NCI-H1048 (cell line): ENCODE data around the gene ITPRID2.

Experiments
- DNase-seq: peaks from one replicate; lab custom pipeline; 2025; lab: John Stamatoyannopoulos, UW

The ITPRID2 gene

GRCh38 chr2:181891258-181891965 is at the start of gene ITPRID2:
TSS of gene ITPRID2 (plus strand) at chr2:181891730. CDS start at chr2:181892067, 337 bp downstream.
- peak; percentile 69 for DNase-seq

GRCh38 chr2:181844551-181845290 is 46.8 kb upstream of the ITPRID2 start:
- DNase-seq: no peak

- no peak for DNase-seq
Observed at GRCh38 chr2:181846399-181847197, 44.9 kb upstream of the ITPRID2 start.

- DNase-seq: no peak
Observed at GRCh38 chr2:181847198-181847556, 44.4 kb upstream of the ITPRID2 start.

- no peak for DNase-seq
Observed at GRCh38 chr2:181847702-181848101, 43.8 kb upstream of the ITPRID2 start.

GRCh38 chr2:181848261-181848886 is 43.2 kb upstream of the ITPRID2 start:
- no peak for DNase-seq

- no peak for DNase-seq
Observed at GRCh38 chr2:181849601-181850000, 41.9 kb upstream of the ITPRID2 start.

- DNase-seq: no peak
Observed at GRCh38 chr2:181850936-181851560, 40.5 kb upstream of the ITPRID2 start.

- no peak for DNase-seq
Observed at GRCh38 chr2:181851726-181852125, 39.8 kb upstream of the ITPRID2 start.

- no peak for DNase-seq
Observed at GRCh38 chr2:181853696-181854095, 37.8 kb upstream of the ITPRID2 start.

GRCh38 chr2:181857483-181857882 is 34.0 kb upstream of the ITPRID2 start:
- DNase-seq: no peak

GRCh38 chr2:181858600-181858999 is 32.9 kb upstream of the ITPRID2 start:
- DNase-seq: no peak

GRCh38 chr2:181859123-181859522 is 32.4 kb upstream of the ITPRID2 start:
- no peak for DNase-seq

- DNase-seq: no peak
Observed at GRCh38 chr2:181859803-181860202, 31.7 kb upstream of the ITPRID2 start.

- no peak for DNase-seq
Observed at GRCh38 chr2:181861379-181861778, 30.2 kb upstream of the ITPRID2 start.

GRCh38 chr2:181862583-181863281 is 28.8 kb upstream of the ITPRID2 start:
- DNase-seq: no peak

GRCh38 chr2:181872178-181872577 is 19.4 kb upstream of the ITPRID2 start:
- DNase-seq: no peak

GRCh38 chr2:181876614-181877063 is 14.9 kb upstream of the ITPRID2 start:
- no peak for DNase-seq

- no peak for DNase-seq
Observed at GRCh38 chr2:181877181-181877664, 14.3 kb upstream of the ITPRID2 start.

- DNase-seq: no peak
Observed at GRCh38 chr2:181878448-181878847, 13.1 kb upstream of the ITPRID2 start.

- DNase-seq: no peak
Observed at GRCh38 chr2:181879295-181879694, 12.2 kb upstream of the ITPRID2 start.
